NCI-H774 (cell line): ENCODE results near the gene RGL3.
"Not testable (repeated sequence)": the region's sequence is repeated elsewhere in the genome, so short reads cannot be mapped to it uniquely, and the experiment has no call there.

ENCODE experiments used
- DNase-seq: peaks from one replicate; lab custom pipeline; 2025; lab: John Stamatoyannopoulos, UW

RGL3 gene, protein sequence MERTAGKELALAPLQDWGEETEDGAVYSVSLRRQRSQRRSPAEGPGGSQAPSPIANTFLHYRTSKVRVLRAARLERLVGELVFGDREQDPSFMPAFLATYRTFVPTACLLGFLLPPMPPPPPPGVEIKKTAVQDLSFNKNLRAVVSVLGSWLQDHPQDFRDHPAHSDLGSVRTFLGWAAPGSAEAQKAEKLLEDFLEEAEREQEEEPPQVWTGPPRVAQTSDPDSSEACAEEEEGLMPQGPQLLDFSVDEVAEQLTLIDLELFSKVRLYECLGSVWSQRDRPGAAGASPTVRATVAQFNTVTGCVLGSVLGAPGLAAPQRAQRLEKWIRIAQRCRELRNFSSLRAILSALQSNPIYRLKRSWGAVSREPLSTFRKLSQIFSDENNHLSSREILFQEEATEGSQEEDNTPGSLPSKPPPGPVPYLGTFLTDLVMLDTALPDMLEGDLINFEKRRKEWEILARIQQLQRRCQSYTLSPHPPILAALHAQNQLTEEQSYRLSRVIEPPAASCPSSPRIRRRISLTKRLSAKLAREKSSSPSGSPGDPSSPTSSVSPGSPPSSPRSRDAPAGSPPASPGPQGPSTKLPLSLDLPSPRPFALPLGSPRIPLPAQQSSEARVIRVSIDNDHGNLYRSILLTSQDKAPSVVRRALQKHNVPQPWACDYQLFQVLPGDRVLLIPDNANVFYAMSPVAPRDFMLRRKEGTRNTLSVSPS

DNA sequence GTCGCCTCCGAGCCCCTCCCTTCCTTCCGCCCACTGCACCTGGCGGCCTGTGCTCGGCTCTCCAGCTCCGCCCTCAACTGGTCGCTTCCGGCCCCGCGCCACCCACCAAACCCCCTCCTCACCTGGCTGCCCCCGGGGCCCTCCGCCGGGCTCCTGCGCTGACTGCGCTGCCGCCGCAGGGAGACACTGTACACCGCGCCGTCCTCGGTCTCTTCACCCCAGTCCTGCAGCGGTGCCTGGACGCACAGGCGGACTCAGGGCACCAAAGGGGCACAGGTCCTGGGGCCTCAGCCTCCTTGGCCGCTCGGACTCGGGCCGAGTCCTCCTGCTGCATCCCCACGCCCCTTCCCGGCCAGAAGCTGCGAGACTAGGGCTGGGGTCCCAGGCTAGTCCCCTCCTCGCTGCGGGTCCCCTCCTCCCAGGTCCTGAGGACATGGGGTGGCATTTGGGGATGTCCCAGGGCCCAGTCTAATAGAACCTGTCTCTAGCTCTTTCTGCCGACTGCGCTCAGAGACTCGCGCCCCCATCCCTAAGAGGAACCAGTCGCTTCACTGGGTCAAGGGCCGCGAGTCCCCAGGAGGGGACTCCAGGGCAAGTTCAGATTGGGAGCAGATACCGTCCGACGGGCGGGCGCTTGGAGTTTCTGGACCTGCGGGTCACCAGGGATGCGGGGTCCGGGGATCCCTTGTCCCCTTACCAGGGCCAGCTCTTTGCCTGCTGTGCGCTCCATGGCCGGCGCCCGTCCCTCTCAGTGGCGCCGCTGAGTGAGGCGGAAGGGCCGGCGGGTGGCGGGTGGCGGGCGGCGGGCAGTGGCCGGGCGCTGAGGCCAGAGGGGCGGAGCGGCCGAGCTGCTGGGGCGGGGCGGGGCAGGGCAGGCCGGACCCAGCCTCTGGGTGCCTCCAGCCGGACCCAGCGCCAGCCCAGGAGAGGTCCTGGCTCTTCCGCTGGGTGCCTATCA lies at the start of gene RGL3:
Gene RGL3, minus strand, starts transcription at position 766 of the 958 bp plus-strand sequence. Its CDS starts 36 bp downstream, at position 730.
- DNase-seq: peak; percentile 64

DNA sequence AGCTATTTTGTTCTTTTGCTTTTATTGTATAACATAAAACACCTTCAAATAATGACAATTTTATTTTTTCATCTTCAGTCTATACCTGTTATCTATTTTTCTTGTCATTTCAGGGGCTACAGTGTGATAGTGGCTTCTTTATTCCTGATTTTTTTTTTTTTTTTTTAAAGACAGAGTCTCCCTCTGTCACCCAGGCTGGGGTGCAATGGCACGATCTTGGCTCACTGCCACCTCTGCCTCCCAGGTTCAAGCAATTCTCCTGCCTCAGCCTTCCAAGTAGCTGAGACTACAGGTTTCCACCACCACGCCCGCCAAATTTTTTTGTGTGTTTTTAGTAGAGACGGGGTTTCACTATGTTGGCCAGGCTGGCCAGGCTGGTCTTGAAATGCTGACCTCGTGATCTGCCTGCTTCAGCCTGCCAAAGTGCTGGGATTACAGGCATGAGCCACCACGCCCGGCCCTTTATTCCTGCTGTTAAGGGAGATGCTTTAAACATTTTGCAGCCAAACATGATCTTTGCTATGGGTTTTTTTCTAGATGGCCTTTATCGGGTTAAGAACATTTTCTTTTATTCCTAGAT lies 49.2 kb upstream of the RGL3 start:
- not testable (repeated sequence) for DNase-seq

- DNase-seq: no peak
These were observed 46.5 kb upstream of the RGL3 start for GRCh38 chr19:11465600-11465999.

DNA sequence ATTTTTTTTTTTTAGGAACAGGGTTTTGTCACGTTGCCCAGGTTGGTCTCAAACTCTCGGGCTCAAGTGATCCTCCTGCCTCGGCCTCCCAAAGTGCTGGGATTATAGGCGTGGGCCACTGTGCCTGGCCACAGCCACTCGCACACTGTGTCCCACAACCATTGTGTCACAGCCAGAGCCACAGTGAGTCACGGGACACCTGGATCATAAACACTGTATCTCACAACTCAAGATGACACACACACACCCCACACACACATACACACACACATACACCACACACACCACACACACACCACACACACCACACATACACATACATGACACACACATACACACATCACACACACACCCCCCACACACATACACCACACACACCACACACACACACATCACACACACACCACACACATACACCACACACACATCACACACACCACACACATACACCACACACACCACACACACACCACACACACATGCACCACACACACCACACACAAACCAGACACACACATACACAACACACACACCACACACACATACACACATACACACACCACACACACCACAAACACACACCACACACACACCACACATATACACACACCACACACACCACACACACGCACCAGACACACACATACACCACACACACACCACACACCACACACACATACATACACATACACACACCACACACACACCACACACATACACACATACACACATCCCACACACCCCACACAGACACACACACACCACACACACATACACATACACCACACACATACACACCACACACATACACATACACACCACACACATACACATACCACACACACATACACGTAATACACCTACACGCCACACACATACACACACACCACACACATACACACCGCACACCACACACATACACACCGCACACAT lies 45.5 kb upstream of the RGL3 start:
- DNase-seq: no peak

DNA sequence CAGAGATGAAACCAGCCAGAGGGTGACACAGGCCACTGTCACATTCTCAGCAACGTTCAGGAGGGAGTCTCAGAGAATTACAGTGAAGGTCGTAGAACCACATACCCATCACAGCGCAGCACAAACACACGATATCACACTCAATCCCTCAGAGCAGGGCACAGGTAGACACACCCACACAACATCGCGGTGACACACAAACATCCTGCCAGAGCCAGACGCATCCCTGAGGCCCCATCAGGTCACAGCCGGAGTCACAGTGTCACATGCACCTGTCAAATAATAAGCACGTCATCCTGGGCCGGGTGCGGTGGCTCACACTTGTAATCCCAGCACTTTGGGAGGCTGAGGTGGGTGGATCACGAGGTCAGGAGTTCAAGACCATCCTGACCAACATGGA lies 44.3 kb upstream of the RGL3 start:
- DNase-seq: no peak

DNA sequence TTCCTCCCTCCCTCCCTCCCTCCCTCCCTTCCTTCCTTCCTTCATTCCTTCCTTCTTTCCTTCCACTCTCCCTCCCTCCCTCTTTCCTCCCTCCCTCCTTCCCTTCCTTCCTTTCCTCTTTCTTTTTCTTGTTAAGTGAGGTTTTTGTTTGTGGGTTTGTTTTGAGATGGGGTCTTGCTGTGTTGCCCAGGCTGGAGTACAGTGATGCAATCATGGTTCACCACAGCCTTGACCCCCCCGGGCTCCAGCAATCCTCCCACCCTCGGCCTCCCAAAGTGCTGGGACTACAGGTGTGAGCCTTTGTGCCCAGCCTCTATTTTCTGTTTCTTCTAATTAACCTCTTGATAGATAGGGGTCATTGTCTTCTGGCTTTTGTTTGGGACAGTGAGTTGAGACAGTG lies 42.3 kb upstream of the RGL3 start:
- no peak for DNase-seq

DNA sequence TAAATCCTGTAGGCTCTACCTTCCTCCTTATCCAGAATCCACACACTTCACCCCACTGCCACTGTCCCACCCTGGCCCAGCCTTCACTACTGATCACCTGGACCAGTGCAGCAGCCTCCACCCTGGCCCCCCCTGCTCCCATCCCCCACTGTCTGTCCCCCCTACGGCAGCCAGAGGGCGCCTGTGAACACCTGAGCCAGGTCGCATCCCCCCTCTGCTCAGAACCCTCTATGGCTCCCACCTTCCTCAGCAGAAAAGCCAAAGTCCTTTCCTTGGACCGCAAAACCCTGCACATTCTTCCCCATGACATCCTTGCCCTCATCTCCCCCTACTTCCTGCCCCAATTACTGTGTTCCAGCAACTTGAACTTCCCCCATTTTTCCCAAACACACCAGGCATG lies 41.1 kb upstream of the RGL3 start:
- DNase-seq: no peak

- DNase-seq: not testable (repeated sequence)
These were observed 39.8 kb upstream of the RGL3 start for GRCh38 chr19:11458912-11459311.

GRCh38 chr19:11458236-11458900 lies 39.3 kb upstream of the RGL3 start:
- DNase-seq: no peak

DNA sequence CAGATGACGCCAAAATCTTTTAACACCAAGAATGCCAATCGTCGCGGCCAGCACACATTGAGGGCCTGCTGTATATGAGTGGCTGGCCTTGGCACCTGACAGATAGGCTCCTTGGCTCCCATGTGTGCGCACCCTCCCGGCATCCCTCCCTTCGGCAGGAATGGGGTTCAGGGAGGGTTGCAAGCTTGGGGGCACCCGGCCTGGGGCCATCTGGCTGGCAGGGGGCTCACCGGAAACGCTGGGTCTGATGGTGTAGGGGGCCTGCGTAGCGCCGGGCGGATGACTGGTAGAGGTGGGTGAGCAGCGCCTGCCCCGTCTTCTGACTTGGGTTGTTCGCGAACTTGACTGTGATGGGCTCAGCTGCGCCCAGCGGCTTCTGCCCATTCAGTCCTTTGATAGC lies 38.7 kb upstream of the RGL3 start:
- DNase-seq: no peak

GRCh38 chr19:11457115-11457514 lies 38.0 kb upstream of the RGL3 start:
- DNase-seq: no peak

GRCh38 chr19:11456659-11457058 lies 37.5 kb upstream of the RGL3 start:
- no peak for DNase-seq

GRCh38 chr19:11455233-11455554 lies 36.1 kb upstream of the RGL3 start:
- not testable (repeated sequence) for DNase-seq

GRCh38 chr19:11453468-11454341 lies 34.6 kb upstream of the RGL3 start:
- DNase-seq: no peak

- DNase-seq: no peak
These were observed 33.7 kb upstream of the RGL3 start for GRCh38 chr19:11452620-11453310.

- no peak for DNase-seq
These were observed 32.9 kb upstream of the RGL3 start for GRCh38 chr19:11451871-11452619.

DNA sequence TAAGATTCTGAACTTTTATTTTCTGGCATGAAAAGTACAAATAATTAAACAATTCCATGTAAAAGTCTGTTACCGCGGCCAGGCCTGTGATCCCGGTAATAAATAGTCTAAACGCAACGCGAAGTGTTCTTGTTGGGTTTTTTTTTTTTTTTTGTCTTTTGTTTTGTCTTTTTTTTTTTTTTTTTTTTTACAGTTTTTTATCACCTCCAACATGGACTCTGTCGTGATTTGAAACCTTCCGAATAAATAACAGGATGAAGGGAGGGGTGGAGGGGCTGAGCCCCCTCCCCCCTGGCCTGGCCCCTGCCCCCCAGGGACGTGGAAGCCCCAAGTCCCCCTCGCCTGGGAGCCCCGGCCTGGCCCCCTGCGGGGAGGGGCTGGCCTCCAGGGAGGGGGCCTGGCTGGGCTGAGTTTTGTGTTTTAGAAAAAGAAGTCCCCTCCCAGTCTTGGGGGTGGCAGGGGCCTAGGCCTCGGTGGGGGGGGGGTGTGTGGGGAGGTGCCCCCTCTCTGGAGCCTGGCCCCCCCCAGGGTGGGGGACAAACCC lies 32.3 kb upstream of the RGL3 start:
- DNase-seq: no peak
